ENCODE results near the gene SPATA32. TPM values are rescaled to one million over a fixed set of nuclear protein-coding genes. Genes with fewer than 3 reads are reported as not detected.

SPATA32 gene
- total and polyA plus RNA-seq, 8 donors = 0.07 to 0.19 (median 0.13) TPM; not detected in 4

GRCh38 chr17:45299361-45299760 lies 37.5 kb upstream of the SPATA32 start:
- TF ChIP-seq, protein P1, sequence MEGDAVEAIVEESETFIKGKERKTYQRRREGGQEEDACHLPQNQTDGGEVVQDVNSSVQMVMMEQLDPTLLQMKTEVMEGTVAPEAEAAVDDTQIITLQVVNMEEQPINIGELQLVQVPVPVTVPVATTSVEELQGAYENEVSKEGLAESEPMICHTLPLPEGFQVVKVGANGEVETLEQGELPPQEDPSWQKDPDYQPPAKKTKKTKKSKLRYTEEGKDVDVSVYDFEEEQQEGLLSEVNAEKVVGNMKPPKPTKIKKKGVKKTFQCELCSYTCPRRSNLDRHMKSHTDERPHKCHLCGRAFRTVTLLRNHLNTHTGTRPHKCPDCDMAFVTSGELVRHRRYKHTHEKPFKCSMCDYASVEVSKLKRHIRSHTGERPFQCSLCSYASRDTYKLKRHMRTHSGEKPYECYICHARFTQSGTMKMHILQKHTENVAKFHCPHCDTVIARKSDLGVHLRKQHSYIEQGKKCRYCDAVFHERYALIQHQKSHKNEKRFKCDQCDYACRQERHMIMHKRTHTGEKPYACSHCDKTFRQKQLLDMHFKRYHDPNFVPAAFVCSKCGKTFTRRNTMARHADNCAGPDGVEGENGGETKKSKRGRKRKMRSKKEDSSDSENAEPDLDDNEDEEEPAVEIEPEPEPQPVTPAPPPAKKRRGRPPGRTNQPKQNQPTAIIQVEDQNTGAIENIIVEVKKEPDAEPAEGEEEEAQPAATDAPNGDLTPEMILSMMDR (IDR thresholded peaks at IDR 0.05) = no peak
- FAIRE-seq (no peak), DNase-seq (no peak), ATAC-seq (peak; percentile 18 to 55 (median 39))
- 29 to 35% methylated on average over 2 of the region's 2 CpGs for WGBS, 2 donors
- Histone ChIP-seq H3K9me3 (no peaks in the 10 kb centered on the region), H3K4me3 (no peak overlapping the region), H3K4me1 (peaks cover 11 to 59% (median 40%) of the 10 kb centered on the region in 3 donors), H3K27me3 (no peaks in the 10 kb centered on the region), H3K36me3 (no peaks in the 10 kb centered on the region), H3K27ac (peak overlapping the region in 3 of 4 donors; percentile 27 to 62 (median 33))
- intact Hi-C loops (cut with DNase I) = no loop called here

- no peaks in the 10 kb centered on the region for H3K9me3 ChIP-seq
- no peak for ATAC-seq
- H3K4me1 ChIP-seq = peaks cover 18 to 65% (median 47%) of the 10 kb centered on the region in 3 donors
- no peak for FAIRE-seq
- intact Hi-C loops (cut with DNase I) = no loop called here
- no peaks in the 10 kb centered on the region for H3K27me3 ChIP-seq
- H3K4me3 ChIP-seq = no peak overlapping the region
- H3K36me3 ChIP-seq = no peaks in the 10 kb centered on the region
- 89 to 92% methylated on average over 8 of the region's 8 CpGs for WGBS, 2 donors
- DNase-seq = no peak
- H3K27ac ChIP-seq = peak overlapping the region in 3 of 4 donors; percentile 27 to 62 (median 33)
- TF ChIP-seq, protein P1 (IDR thresholded peaks at IDR 0.05) = no peak
Observed at GRCh38 chr17:45298546-45299285, 36.8 kb upstream of the SPATA32 start.

GRCh38 chr17:45296833-45297124 lies 34.9 kb upstream of the SPATA32 start:
- TF ChIP-seq, protein P1 (IDR thresholded peaks at IDR 0.05) = no peak
- no peaks in the 10 kb centered on the region for H3K9me3 ChIP-seq
- no peaks in the 10 kb centered on the region for H3K36me3 ChIP-seq
- no peak overlapping the region for H3K4me3 ChIP-seq
- peak overlapping the region in 2 of 4 donors; percentile 18 to 40 for H3K27ac ChIP-seq
- H3K4me1 ChIP-seq = peaks cover 37 to 78% (median 66%) of the 10 kb centered on the region in 3 donors
- H3K27me3 ChIP-seq = no peaks in the 10 kb centered on the region
- FAIRE-seq (no peak), DNase-seq (no peak), ATAC-seq (no peak)
- intact Hi-C loops (cut with DNase I) = no loop called here
- WGBS, 2 donors = 7 to 10% methylated on average over 1 of the region's 1 CpG

- WGBS, 2 donors = 90 to 92% methylated on average over 7 of the region's 7 CpGs
- no peak for FAIRE-seq
- peak overlapping the region in 3 of 4 donors; percentile 15 to 40 (median 18) for H3K27ac ChIP-seq
- intact Hi-C loops (cut with DNase I) = no loop called here
- DNase-seq = no peak
- H3K4me3 ChIP-seq = no peak overlapping the region
- no peaks in the 10 kb centered on the region for H3K27me3 ChIP-seq
- no peaks in the 10 kb centered on the region for H3K36me3 ChIP-seq
- peaks cover 41 to 83% (median 72%) of the 10 kb centered on the region in 3 donors for H3K4me1 ChIP-seq
- TF ChIP-seq, protein P1 (IDR thresholded peaks at IDR 0.05) = no peak
- ATAC-seq = no peak
- no peaks in the 10 kb centered on the region for H3K9me3 ChIP-seq
Observed at GRCh38 chr17:45296003-45296832, 34.3 kb upstream of the SPATA32 start.

All from pancreas (tissue), 10 donors.